Testis (tissue), 3 donors: ENCODE results near the gene TLCD1. TPM values are rescaled to one million over a fixed set of nuclear protein-coding genes. Genes with fewer than 3 reads are reported as not detected.

ENCODE experiments used
- DNase-seq: peaks from one replicate; pipeline ENCODE4 v3.0.0-alpha.2; 2019
- H3K27ac ChIP-seq, 2 donors: fragments of 200-600 bp; sonication (generic); one replicate each; pipeline ENCODE4 v1.5.1; 2019
- H3K27me3 ChIP-seq: fragments of 200-600 bp; sonication (generic); one replicate; pipeline ENCODE4 v1.5.1; 2019
- H3K36me3 ChIP-seq: fragments of 200-600 bp; sonication (generic); one replicate; pipeline ENCODE4 v1.5.1; 2017; ENCODE audit warnings: low read depth; ENCODE audit errors: missing control alignments
- H3K4me1 ChIP-seq: fragments of 200-600 bp; sonication (generic); one replicate; pipeline ENCODE4 v1.5.1; 2019
- H3K4me3 ChIP-seq, 2 donors: fragments of 200-600 bp; sonication (generic); one replicate each; pipeline ENCODE4 v1.5.1; 2017 to 2019
- H3K9me3 ChIP-seq: fragments of 200-600 bp; sonication (generic); one replicate; pipeline ENCODE4 v1.5.1; 2017
- CTCF ChIP-seq, 3 experiments: fragments of 450-650 bp in 2 of 3; fragments of 200-600 bp in 1 of 3; sonication (generic) in 1 of 3; IDR thresholded peaks; one replicate each; pipeline ENCODE4 v1.5.1; 2016 to 2019; ENCODE audit warnings: antibody characterized with exemption in 3 of 3, mild to moderate bottlenecking in 2 of 3, moderate library complexity in 1 of 3
- POLR2A ChIP-seq: fragments of 450-650 bp; IDR thresholded peaks from one replicate; pipeline ENCODE4 v1.6.1; 2017; ENCODE audit warnings: antibody characterized with exemption, mild to moderate bottlenecking, moderate library complexity
- WGBS, 2 donors: methylation state at CpG; one replicate each; pipeline ENCODE4 v1.1.5; 2018; 5-methylcytosine and 5-hydroxymethylcytosine counted together
- intact Hi-C: fragments of 100-400 bp; cut with DNase I; formaldehyde crosslinking; loops from one replicate; pipeline ENCODE4 v1.15.1; 2023; ENCODE audit warnings: low total_unique reads
- polyA plus RNA-seq: library from polyadenylated mRNA; stranded (reverse); fragments of 350-450 nt; fragmentation: Illumina TruSeq; extraction: RNeasy Lipid Tissue Mini Kit (QIAGEN cat#74804); gene quantifications from one replicate; pipeline ENCODE4 v1.2.3, GENCODE V29; 2014; ENCODE audit warnings: low read depth, low replicate concordance; ENCODE audit not compliant: insufficient read depth
- total RNA-seq, 2 donors: library from RNA; depleted of rRNA; stranded (reverse); fragments of >200 nt; gene quantifications; one replicate each; pipeline ENCODE4 v1.2.3, GENCODE V29; 2016

The TLCD1 gene
- total and polyA plus RNA-seq, 3 donors from 2014 or later, result 4.2 to 18.0 (median 8.6) TPM

- intact Hi-C loops, result no loop called here
- WGBS, 2 donors, result 55 to 59% methylated on average over 1 of the region's 1 CpG
- Histone ChIP-seq H3K36me3 (no peaks in the 10 kb centered on the region), H3K4me3 (no peak overlapping the region), H3K9me3 (no peaks in the 10 kb centered on the region), H3K4me1 (peaks cover 7% of the 10 kb centered on the region), H3K27ac (no peak overlapping the region), H3K27me3 (no peaks in the 10 kb centered on the region)
- no peak for DNase-seq
- TF ChIP-seq CTCF (IDR thresholded peaks at IDR 0.05) (no peak), POLR2A (no peak)
Observed at GRCh38 chr17:28763137-28763799, 37.2 kb upstream of the TLCD1 start.

- intact Hi-C loops, result no loop called here
- H3K36me3 ChIP-seq, result no peaks in the 10 kb centered on the region
- TF ChIP-seq POLR2A (no peak), CTCF (IDR thresholded peaks at IDR 0.05) (no peak)
- no peak for DNase-seq
- H3K27ac ChIP-seq, result no peak overlapping the region
- peaks cover 7% of the 10 kb centered on the region for H3K4me1 ChIP-seq
- no peaks in the 10 kb centered on the region for H3K27me3 ChIP-seq
- no peak overlapping the region for H3K4me3 ChIP-seq
- WGBS, 2 donors, result 52 to 56% methylated on average over 9 of the region's 9 CpGs
- no peaks in the 10 kb centered on the region for H3K9me3 ChIP-seq
Observed at GRCh38 chr17:28760601-28761562, 34.8 kb upstream of the TLCD1 start.

- TF ChIP-seq CTCF (IDR thresholded peaks at IDR 0.05), result no peak
- no peak for TF ChIP-seq POLR2A
- peaks cover 7% of the 10 kb centered on the region for H3K4me1 ChIP-seq
- H3K27me3 ChIP-seq, result no peaks in the 10 kb centered on the region
- intact Hi-C loops, result loop anchor here (10.0 kb wide), 1 partner anchor 155 kb away; no protein-coding TSS in a partner anchor
- DNase-seq, result no peak
- H3K9me3 ChIP-seq, result no peaks in the 10 kb centered on the region
- H3K36me3 ChIP-seq, result no peaks in the 10 kb centered on the region
- WGBS, 2 donors, result 88 to 92% methylated on average over 11 to 18 of the region's 18 CpGs
- no peak overlapping the region for H3K4me3 ChIP-seq
- no peak overlapping the region for H3K27ac ChIP-seq
Observed at GRCh38 chr17:28759256-28759865, 33.3 kb upstream of the TLCD1 start.

- DNase-seq, result no peak
- WGBS, 2 donors, result 94 to 96% methylated on average over 32 of the region's 32 CpGs
- Histone ChIP-seq H3K36me3 (no peaks in the 10 kb centered on the region), H3K9me3 (no peaks in the 10 kb centered on the region), H3K4me1 (peaks cover 6% of the 10 kb centered on the region), H3K4me3 (no peak overlapping the region), H3K27ac (no peak overlapping the region), H3K27me3 (no peaks in the 10 kb centered on the region)
- TF ChIP-seq CTCF (IDR thresholded peaks at IDR 0.05) (no peak), POLR2A (no peak)
- intact Hi-C loops, result loop anchor here (10.0 kb wide), 1 partner anchor 156 kb away; no protein-coding TSS in a partner anchor
Observed at GRCh38 chr17:28758411-28759121, 32.5 kb upstream of the TLCD1 start.
